OCI-LY3 (cell line): Measurements from ENCODE around the gene POLR1C.

Source experiments
- H2AFZ ChIP-seq: fragments of 200-600, 300-600 bp; shearing (Covaris generic); 2 replicates; pipeline ENCODE4 v1.6.0; 2014; ENCODE audit warnings: antibody characterized with exemption, low read depth, low read length
- H3K27ac ChIP-seq: fragments of 200-600, 300-600 bp; sonication (generic); 2 replicates; pipeline ENCODE4 v1.5.1; 2014; ENCODE audit warnings: mild to moderate bottlenecking, low read length, moderate library complexity, mixed read lengths
- H3K27me3 ChIP-seq: fragments of 200-600, 300-600 bp; sonication (generic); 2 replicates; pipeline ENCODE4 v1.6.1; 2014; ENCODE audit warnings: low read depth, low read length, mixed read lengths
- H3K36me3 ChIP-seq: fragments of 200-600, 300-600 bp; sonication (generic); replicated peaks from 2 replicates; pipeline ENCODE3; 2014; ENCODE audit warnings: low read depth, low read length, mixed read lengths
- H3K4me1 ChIP-seq: fragments of 300-600, 200-600 bp; sonication (generic); 2 replicates; pipeline ENCODE4 v1.6.1; 2014; ENCODE audit warnings: low read length, mixed read lengths
- H3K4me2 ChIP-seq: fragments of 200-600, 300-600 bp; sonication (generic); 2 replicates; pipeline ENCODE4 v1.6.1; 2014; ENCODE audit warnings: low read length, mixed read lengths
- H3K4me3 ChIP-seq: fragments of 300-600, 200-600 bp; sonication (generic); 2 replicates; pipeline ENCODE4 v1.5.1; 2014; ENCODE audit warnings: antibody characterized with exemption, mild to moderate bottlenecking, low read length, moderate library complexity
- H3K79me2 ChIP-seq: fragments of 300-600, 200-600 bp; shearing (Covaris generic); 2 replicates; pipeline ENCODE4 v1.6.1; 2014; ENCODE audit warnings: mild to moderate bottlenecking, low read length, mixed read lengths
- H3K9ac ChIP-seq: fragments of 300-600, 200-600 bp; shearing (Covaris generic); 2 replicates; pipeline ENCODE4 v1.6.0; 2014; ENCODE audit warnings: mild to moderate bottlenecking, low read length, moderate library complexity
- H3K9me3 ChIP-seq: fragments of 200-600, 300-600 bp; shearing (Covaris generic); 2 replicates; pipeline ENCODE4 v1.6.1; 2014; ENCODE audit warnings: low read length, mixed read lengths; ENCODE audit not compliant: insufficient read depth
- H4K20me1 ChIP-seq: fragments of 200-600, 300-600 bp; sonication (generic); 2 replicates; pipeline ENCODE4 v1.6.1; 2016; ENCODE audit warnings: low read length, mixed read lengths; ENCODE audit not compliant: insufficient read depth
- CTCF ChIP-seq: fragments of 200-600, 300-600 bp; sonication (generic); IDR thresholded peaks from 2 replicates; pipeline ENCODE4 v1.5.1; 2014; ENCODE audit warnings: antibody characterized with exemption, low read length, low read depth
- EZH2phosphoT487 ChIP-seq: fragments of 200-600 bp; shearing (Covaris generic); IDR thresholded peaks from 2 replicates; pipeline ENCODE4 v1.6.1; 2018; ENCODE audit warnings: antibody characterized with exemption, mixed run types, low read depth

POLR1C gene

GRCh38 chr6:43493833-43494232 is 23.1 kb upstream of the POLR1C start:
- no peak for TF ChIP-seq EZH2phosphoT487
- H3K36me3 ChIP-seq, result peaks cover 17% of the 10 kb centered on the region

DNA sequence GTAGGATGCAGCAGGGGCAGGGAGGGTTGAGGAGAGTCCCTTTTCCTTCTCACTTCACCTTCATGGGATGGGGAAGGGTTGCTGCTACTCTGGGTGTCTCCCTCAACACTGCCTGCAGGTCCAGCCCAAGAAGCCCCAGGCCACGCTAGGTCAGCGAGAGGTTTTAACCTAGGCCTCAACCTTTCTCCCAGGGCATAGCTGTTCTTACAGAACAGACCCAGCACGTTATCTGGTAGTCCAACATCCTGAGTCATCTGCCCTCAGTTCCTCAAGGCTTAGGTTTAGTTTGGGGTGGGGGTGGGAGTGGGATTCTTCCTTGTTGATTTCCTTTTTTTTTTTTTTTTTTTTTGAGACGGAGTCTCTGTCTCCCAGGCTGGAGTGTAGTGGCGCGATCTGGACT is 22.6 kb upstream of the POLR1C start:
- H3K9me3 ChIP-seq, result no peaks in the 10 kb centered on the region
- no peak overlapping the region for H2AFZ ChIP-seq
- H3K9ac ChIP-seq, result no peak overlapping the region
- no peak for TF ChIP-seq EZH2phosphoT487
- TF ChIP-seq CTCF, result no peak
- no peak overlapping the region for H3K27ac ChIP-seq
- peaks cover 36% of the 10 kb centered on the region for H4K20me1 ChIP-seq
- no peaks in the 10 kb centered on the region for H3K27me3 ChIP-seq
- no peak overlapping the region for H3K4me3 ChIP-seq
- H3K4me2 ChIP-seq, result no peak overlapping the region
- H3K79me2 ChIP-seq, result peaks cover 24% of the 10 kb centered on the region; the same call in 1 of the 2 replicates
- H3K4me1 ChIP-seq, result no peaks in the 10 kb centered on the region
- H3K36me3 ChIP-seq, result peaks cover 19% of the 10 kb centered on the region

More at GRCh38 chr6:43493833-43494232, 23.1 kb upstream of the POLR1C start:
- Histone ChIP-seq H3K9me3 (no peaks in the 10 kb centered on the region), H3K79me2 (peaks cover 28% of the 10 kb centered on the region; the same call in 1 of the 2 replicates), H3K4me2 (no peak overlapping the region), H4K20me1 (peaks cover 41% of the 10 kb centered on the region), H3K9ac (no peak overlapping the region), H3K4me3 (no peak overlapping the region), H3K27ac (no peak overlapping the region), H2AFZ (no peak overlapping the region), H3K27me3 (no peaks in the 10 kb centered on the region), H3K4me1 (no peaks in the 10 kb centered on the region)

DNA sequence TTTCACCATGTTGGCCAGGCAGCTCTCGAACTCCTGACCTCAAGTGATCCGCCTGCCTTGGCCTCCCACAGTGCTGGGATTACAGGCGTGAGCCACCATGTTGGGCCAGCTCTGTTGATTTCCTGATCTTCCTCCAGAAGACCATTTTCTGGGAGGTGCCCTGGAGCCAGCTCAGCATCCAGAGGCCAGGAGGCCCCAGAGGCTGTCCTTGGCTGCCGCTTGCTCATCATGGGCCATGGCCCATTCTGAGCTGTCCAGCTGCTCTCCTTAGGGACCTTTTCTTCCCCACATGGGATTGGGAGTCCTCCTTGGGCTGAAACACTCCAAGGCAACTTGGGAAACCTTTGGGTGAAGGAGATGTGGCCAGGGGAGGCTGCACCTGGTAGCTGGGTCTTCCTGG is 22.1 kb upstream of the POLR1C start:
- no peak overlapping the region for H3K4me3 ChIP-seq
- H3K27ac ChIP-seq, result no peak overlapping the region
- H3K36me3 ChIP-seq, result peaks cover 19% of the 10 kb centered on the region
- no peak overlapping the region for H3K4me2 ChIP-seq
- peaks cover 19% of the 10 kb centered on the region; the same call in 1 of the 2 replicates for H3K79me2 ChIP-seq
- peaks cover 32% of the 10 kb centered on the region for H4K20me1 ChIP-seq
- no peaks in the 10 kb centered on the region for H3K9me3 ChIP-seq
- TF ChIP-seq EZH2phosphoT487, result no peak
- no peaks in the 10 kb centered on the region for H3K4me1 ChIP-seq
- H3K9ac ChIP-seq, result no peak overlapping the region
- H2AFZ ChIP-seq, result no peak overlapping the region
- no peaks in the 10 kb centered on the region for H3K27me3 ChIP-seq

DNA sequence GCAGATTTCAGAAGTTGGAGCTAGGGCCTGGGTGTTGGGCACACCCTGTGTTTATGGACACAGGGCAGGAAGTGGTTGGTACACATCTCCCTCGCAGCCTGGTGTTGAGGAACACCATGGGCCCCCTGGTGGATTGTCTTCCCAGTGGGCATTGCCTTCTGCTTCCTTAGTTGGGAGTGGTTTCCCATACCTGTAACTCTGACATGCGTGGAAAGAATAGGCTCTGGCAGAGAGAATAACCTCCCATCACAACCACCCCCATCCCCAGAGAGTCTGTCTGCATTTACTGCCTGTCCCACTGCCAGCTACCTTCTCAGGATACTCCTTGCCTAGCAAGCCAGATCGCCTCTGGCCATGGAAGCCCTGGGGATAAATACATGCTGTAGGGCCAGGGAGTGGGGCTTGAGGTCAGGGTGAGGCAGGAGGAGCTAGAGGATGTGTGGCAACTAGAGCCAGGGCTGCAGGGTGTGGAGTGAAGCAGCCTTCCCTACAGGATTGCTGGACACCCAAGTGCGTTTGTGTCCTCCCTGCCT is 21.4 kb upstream of the POLR1C start:
- Histone ChIP-seq H3K27ac (no peak overlapping the region), H3K4me1 (no peaks in the 10 kb centered on the region), H3K27me3 (no peaks in the 10 kb centered on the region), H3K4me3 (no peak overlapping the region), H3K9ac (no peak overlapping the region), H2AFZ (no peak overlapping the region), H3K79me2 (peaks cover 12% of the 10 kb centered on the region; the same call in 1 of the 2 replicates), H4K20me1 (peaks cover 27% of the 10 kb centered on the region), H3K4me2 (no peak overlapping the region), H3K9me3 (no peaks in the 10 kb centered on the region), H3K36me3 (peaks cover 20% of the 10 kb centered on the region)
- TF ChIP-seq CTCF, result no peak

DNA sequence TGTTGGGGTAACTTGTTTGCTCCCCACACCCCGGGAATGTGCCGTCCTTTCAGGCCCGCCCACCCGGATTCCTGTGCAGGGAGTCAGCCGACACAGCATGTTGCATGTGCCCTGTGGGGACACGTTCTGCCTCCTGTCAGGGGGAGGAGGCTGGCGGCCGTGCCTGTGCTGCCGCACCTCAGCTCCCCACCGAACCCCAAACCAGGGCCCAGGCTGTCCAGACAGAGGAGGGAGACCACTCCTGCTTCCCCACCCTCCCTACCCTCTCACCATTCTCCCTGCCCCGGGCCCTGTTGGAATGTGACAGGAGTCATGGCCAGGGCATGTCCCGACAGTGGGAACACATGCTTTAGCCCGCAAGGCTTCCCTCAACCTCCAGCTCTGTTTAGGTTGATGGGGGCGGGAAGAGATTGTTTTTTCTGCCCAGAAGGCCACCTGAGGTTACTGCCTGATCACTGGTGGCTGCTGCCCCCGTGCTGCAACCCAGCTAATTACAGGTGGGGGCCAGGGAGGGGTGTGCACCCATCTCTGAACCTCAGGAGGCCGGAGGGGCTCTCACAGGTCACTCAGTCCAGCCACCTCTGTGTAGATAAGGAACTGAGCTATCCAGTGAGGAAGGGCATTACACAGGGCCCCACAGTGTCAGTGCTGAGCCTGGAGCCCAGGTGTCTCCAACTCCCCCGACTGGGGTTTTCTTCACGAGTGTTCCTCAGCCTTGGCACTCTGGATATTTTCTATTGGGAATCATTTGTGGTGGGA is 20.3 kb upstream of the POLR1C start:
- Histone ChIP-seq H3K4me1 (no peaks in the 10 kb centered on the region), H4K20me1 (peaks cover 27% of the 10 kb centered on the region), H3K4me3 (no peak overlapping the region), H3K27ac (no peak overlapping the region), H3K79me2 (peaks cover 12% of the 10 kb centered on the region; the same call in 1 of the 2 replicates), H3K4me2 (no peak overlapping the region), H3K9me3 (no peaks in the 10 kb centered on the region), H3K9ac (no peak overlapping the region), H3K27me3 (no peaks in the 10 kb centered on the region), H2AFZ (no peak overlapping the region), H3K36me3 (peaks cover 28% of the 10 kb centered on the region)
- peak; percentile 47 for TF ChIP-seq CTCF
- TF ChIP-seq EZH2phosphoT487, result no peak
